NCI-H82 treated with DMSO at 0.1 percent for 48 hours (cell line): ENCODE data around the gene CTRB2.

Experiments used
- DNase-seq: peaks from one replicate; lab custom pipeline; 2025; ENCODE audit not compliant: unreplicated experiment; lab: John Stamatoyannopoulos, UW

The CTRB2 gene

DNA sequence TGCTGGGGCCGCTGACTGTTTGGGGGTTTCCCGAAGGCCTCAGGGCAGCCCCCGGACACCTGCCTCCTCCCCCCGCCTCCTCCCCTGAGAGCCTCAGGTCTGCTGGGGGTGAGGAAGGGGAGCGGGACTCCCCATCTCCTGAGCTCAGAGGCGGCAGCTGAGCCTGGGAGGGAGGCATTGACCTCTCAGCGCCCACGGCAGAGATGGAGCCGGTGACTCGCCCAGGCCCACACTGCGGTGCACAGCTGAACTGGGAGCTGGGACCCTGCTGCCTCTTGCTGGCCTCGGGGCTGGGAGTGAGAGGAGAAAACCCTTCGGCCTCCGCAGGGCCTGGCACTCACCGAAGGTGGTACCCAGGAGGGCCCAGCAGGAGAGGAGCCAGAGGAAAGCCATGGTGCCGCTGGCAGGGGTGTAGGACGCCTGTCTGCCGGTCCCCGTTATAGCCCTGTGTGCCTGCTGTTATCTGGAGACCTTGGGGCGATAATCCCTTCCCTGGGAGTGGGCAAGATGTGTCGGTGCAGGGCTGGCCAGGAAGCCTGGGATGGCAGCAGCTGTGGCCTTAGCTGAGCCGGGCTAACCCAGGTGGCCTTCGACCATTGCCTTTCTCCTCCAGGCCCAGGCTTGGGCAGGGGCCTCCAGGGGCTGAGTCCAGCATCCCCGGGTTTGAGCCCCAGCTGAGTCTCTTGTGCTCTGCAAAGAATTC lies at the start of gene CTRB2:
Gene CTRB2, minus strand, starts transcription at position 413 of the 703 bp plus-strand sequence. Its CDS starts 20 bp downstream, at position 393.
- DNase-seq, result no peak

DNA sequence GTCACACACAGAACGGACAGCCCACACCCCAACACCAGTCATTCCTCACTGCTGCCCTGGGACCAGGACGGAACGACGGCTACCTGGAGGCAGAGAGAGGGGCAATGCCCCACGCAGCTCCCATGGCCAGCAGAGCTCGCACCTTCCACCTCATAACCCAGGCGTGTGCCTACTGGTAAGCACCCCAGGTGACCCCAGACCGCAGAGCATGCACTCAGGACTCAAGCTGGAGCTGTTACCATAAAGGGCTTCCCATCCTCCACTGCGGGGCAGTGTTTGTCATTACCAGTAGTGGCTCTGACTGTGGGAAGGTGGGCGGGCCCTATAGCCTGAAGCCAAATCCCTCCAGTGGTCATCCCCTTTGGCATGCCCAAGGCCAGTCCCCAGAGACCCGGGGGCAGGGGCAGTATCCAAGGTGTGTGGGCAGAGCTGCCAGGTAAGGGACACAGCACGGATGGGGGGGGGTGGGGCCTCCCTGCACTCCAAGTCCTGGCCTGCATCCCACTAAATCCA lies 49.2 kb upstream of the CTRB2 start:
- DNase-seq, result no peak

DNA sequence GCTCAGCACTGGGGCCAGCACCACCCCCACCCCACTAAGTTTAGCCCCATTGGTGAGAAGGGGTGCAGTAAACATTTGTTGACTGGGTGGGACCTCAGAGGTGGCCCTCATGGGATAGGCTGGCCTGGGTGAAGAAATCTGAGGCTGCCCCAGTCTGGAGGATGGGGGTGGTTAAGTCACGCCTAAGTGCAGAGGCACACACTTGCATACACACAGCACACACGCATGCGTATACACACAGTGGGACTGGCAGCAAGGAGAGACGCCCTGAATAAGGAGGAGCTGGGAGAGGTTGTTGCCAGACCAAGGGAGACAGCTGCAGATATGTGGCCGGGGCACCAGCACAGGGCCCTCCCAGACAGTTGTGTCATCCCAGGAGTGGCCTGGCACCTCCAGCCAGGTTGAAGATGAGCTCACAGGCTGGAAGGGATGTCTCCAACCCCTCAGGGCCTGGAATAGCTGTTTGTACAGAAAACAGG lies 47.4 kb upstream of the CTRB2 start:
- no peak for DNase-seq

- no peak for DNase-seq
These were observed 46.3 kb upstream of the CTRB2 start for GRCh38 chr16:75252946-75253911.

GRCh38 chr16:75252049-75252864 lies 45.3 kb upstream of the CTRB2 start:
- DNase-seq, result no peak

- DNase-seq, result peak; percentile 49
These were observed 44.5 kb upstream of the CTRB2 start, which contains the start of gene BCAR1 for GRCh38 chr16:75251280-75252048. Gene BCAR1, minus strand, starts transcription at chr16:75251624. Its CDS starts 142 bp downstream, at chr16:75251482.

DNA sequence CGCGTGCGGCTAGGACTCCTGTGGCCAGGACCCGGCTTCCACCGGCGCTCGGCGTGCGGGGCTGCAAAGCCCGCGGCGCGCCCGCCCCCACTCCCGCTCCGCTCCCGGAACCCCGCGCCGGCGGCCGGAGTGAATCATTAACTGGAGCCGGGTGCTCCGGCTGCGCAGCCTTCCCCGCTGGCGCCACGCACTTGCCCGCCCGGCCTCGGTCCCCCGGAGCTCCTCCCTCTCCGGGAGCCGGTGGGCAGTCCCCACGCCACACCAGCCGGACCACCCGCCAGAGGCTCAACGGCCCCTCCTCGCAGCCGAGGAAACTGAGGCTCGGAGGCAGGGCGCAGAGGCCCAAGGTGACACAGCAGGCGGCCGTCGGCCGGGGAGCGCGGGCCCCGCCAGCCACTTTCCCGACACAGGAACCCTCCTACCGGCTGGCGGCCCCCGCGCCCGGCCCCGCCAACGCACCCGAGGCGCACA lies 43.9 kb upstream of the CTRB2 start:
- no peak for DNase-seq

DNA sequence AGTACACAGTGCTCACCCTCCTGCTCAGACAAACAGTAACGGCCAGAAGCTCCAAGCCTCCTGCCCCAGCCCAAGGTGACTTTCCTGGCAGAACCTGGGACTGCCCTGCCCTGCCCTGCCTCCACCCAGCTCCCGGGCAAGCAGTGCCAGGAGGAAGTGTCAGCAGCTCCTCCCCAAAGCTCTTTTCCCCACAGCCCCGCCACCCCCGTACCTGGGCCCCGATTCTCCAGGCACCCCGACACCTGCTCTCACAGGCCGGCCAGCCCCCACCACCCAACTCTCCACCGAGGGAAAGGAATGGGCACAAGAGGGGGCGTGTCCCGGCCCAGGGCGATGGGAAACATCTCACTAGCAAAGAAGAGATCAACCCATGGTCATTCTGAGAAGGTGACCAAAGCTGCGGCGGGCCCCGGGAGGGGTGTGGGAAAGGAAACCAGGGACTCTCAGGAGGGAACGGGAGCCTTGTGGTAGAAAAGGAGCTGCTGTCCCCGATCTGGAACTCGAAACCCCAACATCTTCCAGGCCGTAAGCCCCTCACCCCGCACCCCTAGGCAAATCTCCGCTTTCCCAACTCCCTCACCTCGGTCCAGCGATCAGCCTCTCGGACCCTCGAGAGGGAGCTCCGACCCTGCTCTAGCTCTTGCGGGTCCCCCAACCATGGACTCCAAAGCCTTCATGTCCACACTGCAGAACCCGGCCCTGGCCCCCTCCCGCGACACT lies 43.3 kb upstream of the CTRB2 start:
- no peak for DNase-seq

DNA sequence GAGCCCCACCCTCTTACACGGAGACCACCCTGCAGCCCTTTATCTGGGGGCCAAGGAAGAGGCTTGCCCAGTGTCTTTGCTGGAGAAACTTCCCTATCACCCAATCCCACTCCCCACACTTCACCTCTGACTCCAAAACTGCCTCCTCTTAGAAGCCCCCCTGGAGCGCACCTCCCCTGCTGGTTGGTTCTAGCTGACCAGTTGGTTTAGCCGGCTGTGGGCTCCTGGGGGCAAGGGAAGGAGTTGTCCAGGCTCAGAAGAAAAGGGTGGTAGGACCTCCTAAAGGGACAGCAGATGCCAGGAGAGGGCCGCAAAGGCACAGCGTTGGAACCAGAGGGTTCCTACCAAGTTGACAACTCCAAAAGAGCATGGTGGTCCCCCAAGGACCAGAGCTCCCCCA lies 42.5 kb upstream of the CTRB2 start:
- no peak for DNase-seq

GRCh38 chr16:75248536-75249380 lies 41.8 kb upstream of the CTRB2 start:
- DNase-seq, result no peak

DNA sequence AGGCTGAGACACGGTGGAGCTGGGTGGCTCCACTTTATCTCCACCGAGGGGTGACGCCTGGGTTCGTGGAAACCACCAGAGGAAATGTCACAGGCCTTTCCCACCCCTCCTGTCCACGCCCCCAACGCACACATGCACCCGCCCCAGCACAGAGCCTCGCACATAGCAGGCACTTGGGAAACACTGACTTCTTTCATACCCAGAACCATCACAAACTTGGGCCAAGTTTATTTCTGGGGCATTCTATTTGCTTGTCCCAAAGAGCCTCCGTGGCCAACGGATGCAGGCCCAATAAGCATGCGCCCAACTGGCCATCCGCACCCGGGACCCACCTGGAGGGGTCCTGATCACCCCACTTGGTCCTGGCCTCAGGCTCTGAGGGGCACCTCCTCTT lies 41.2 kb upstream of the CTRB2 start:
- no peak for DNase-seq

DNA sequence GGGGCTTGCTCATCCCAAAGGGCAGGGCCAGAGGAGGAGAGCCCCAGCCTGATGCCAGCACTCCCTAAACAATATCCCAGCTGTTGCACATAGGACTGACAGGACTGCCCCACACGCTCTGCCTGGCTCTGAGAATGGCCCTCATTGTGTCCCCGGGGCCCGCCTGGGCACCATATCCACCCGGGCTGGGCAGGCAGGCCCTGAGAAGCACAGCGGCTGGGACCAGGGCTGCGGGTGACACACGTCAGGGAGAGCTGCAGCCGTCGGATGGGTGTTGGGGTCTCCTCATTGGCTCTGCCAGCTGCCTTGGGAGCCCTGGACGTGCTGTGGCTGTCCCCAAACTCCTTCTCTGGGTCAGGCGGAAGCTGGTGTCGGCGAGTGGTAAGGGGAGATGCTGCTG lies 40.3 kb upstream of the CTRB2 start:
- DNase-seq, result no peak

- DNase-seq, result no peak
These were observed 39.7 kb upstream of the CTRB2 start for GRCh38 chr16:75246504-75247205.

GRCh38 chr16:75244844-75245758 lies 38.1 kb upstream of the CTRB2 start:
- DNase-seq, result no peak

- DNase-seq, result no peak
These were observed 37.4 kb upstream of the CTRB2 start for GRCh38 chr16:75244225-75244809.

DNA sequence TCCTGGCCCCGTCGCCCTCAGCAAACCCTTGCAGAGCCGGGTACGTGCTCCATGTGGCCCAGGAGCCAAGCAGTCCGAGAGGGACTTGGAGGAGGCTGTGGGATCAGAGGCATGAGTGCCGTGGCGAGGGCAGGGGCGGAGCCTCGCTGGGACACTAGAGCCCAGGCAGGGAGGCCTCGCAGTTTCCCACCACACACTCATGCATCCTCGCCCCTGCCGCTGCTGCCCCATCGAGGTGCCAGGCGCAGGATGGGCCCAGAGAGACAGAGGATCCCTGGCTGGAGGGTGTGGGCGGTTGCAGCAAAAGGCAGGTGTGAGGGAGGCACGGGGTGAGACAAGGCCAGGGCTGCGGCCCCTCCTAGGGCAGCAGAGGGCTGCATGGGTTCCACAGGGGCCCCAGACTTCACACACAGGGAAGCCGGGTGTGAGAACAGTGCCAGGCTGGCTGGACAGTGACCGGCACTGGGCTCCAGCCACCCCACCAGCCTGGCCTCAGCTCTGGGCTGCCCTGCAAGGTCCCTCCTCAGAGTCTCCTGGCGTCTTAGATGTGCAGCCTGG lies 36.8 kb upstream of the CTRB2 start:
- DNase-seq, result no peak
